SK-N-MC (cell line): ENCODE results near the gene AKIRIN1.

Experiments used
- DNase-seq: peaks from one replicate; pipeline ENCODE4 v3.0.0-alpha.2; 2011; ENCODE audit warnings: low read depth, low spot score
- H3K27ac ChIP-seq: fragments of 200-600 bp; sonication (generic); 2 replicates; pipeline ENCODE4 v1.5.1; 2016; ENCODE audit warnings: mixed run types
- H3K36me3 ChIP-seq: fragments of 200-600 bp; sonication (generic); 2 replicates; pipeline ENCODE4 v1.6.1; 2017; ENCODE audit warnings: antibody characterized with exemption, low read length, mixed read lengths; ENCODE audit not compliant: insufficient read depth
- H3K4me3 ChIP-seq: fragments of 200-600 bp; sonication (generic); 2 replicates; pipeline ENCODE4 v1.5.1; 2016
- H3K9ac ChIP-seq: fragments of 200-600 bp; sonication (generic); 2 replicates; pipeline ENCODE4 v1.8.0; 2017; ENCODE audit warnings: mixed run types, mixed read lengths; ENCODE audit not compliant: insufficient read length
- H3K9me3 ChIP-seq: fragments of 200-600 bp; sonication (generic); 2 replicates; pipeline ENCODE4 v1.6.1; 2017; ENCODE audit warnings: low read depth, mild to moderate bottlenecking, antibody characterized with exemption, low read length, moderate library complexity, mixed read lengths
- EZH2 ChIP-seq: fragments of 200-600 bp; sonication (generic); IDR thresholded peaks from one replicate; pipeline ENCODE4 v1.6.1; 2017; ENCODE audit warnings: antibody characterized with exemption
- FOXP2 ChIP-seq: optimal IDR thresholded peaks from 2 replicates; pipeline ENCODE3; 2011; ENCODE audit warnings: mild to moderate bottlenecking, moderate library complexity; ENCODE audit not compliant: insufficient read depth; ENCODE audit errors: extremely low read length, control extremely low read depth
- POLR2AphosphoS5 ChIP-seq: IDR thresholded peaks from 2 replicates; pipeline ENCODE4 v1.6.1; 2012; ENCODE audit warnings: mild to moderate bottlenecking, low read depth, low read length, borderline replicate concordance

AKIRIN1 gene

GRCh38 chr1:39026051-39026865 is 35.2 kb downstream of the AKIRIN1 start, which contains the start of gene NDUFS5:
Gene NDUFS5 (plus strand): TSS chr1:39026350. CDS start chr1:39028725, 2,375 bp downstream.
- peak; percentile 96 for TF ChIP-seq POLR2AphosphoS5
- TF ChIP-seq EZH2 = no peak
- TF ChIP-seq FOXP2 = no peak
- H3K36me3 ChIP-seq = peaks cover 25% of the 10 kb centered on the region
- H3K27ac ChIP-seq = peak within 1 kb of the TSS; percentile 66; the same call in 1 of the 2 replicates
- DNase-seq = no peak
- peak within 1 kb of the TSS; percentile 85 for H3K9ac ChIP-seq
- peak within 1 kb of the TSS; percentile 97 for H3K4me3 ChIP-seq
- H3K9me3 ChIP-seq = no peaks in the 10 kb centered on the region

- Histone ChIP-seq H3K36me3 (peaks cover 32% of the 10 kb centered on the region), H3K9ac (peak overlapping the region; percentile 85), H3K27ac (no peak overlapping the region), H3K9me3 (no peaks in the 10 kb centered on the region), H3K4me3 (peak overlapping the region; percentile 97)
- DNase-seq = no peak
- TF ChIP-seq POLR2AphosphoS5 = no peak
- no peak for TF ChIP-seq EZH2
- TF ChIP-seq FOXP2 = no peak
Measured at GRCh38 chr1:39026866-39027507, 35.9 kb downstream of the AKIRIN1 start.

GRCh38 chr1:39034114-39034654 is 43.1 kb downstream of the AKIRIN1 start:
- DNase-seq = no peak
- H3K36me3 ChIP-seq = peaks cover 71% of the 10 kb centered on the region
- no peak overlapping the region for H3K9ac ChIP-seq
- H3K9me3 ChIP-seq = no peaks in the 10 kb centered on the region
- no peak overlapping the region for H3K4me3 ChIP-seq
- TF ChIP-seq EZH2 (no peak), FOXP2 (no peak)
- H3K27ac ChIP-seq = no peak overlapping the region

GRCh38 chr1:39036678-39037077 is 45.6 kb downstream of the AKIRIN1 start:
- peaks cover 55% of the 10 kb centered on the region for H3K36me3 ChIP-seq
- no peak overlapping the region for H3K27ac ChIP-seq
- H3K9ac ChIP-seq = no peak overlapping the region
- no peak for DNase-seq
- H3K9me3 ChIP-seq = no peaks in the 10 kb centered on the region
- H3K4me3 ChIP-seq = no peak overlapping the region
- TF ChIP-seq FOXP2 (no peak), POLR2AphosphoS5 (no peak), EZH2 (no peak)

- Histone ChIP-seq H3K9me3 (no peaks in the 10 kb centered on the region), H3K36me3 (peaks cover 7% of the 10 kb centered on the region; the same call in 1 of the 2 replicates), H3K27ac (no peak overlapping the region), H3K9ac (no peak overlapping the region), H3K4me3 (no peak overlapping the region)
- no peak for DNase-seq
- no peak for TF ChIP-seq FOXP2
- no peak for TF ChIP-seq POLR2AphosphoS5
- no peak for TF ChIP-seq EZH2
Measured at GRCh38 chr1:39043513-39043912, 52.4 kb downstream of the AKIRIN1 start.

- peaks cover 5% of the 10 kb centered on the region; the same call in 1 of the 2 replicates for H3K36me3 ChIP-seq
- no peak overlapping the region for H3K27ac ChIP-seq
- no peak overlapping the region for H3K9ac ChIP-seq
- no peak for DNase-seq
- no peaks in the 10 kb centered on the region for H3K9me3 ChIP-seq
- TF ChIP-seq EZH2 = no peak
- no peak for TF ChIP-seq POLR2AphosphoS5
- no peak for TF ChIP-seq FOXP2
- no peak overlapping the region for H3K4me3 ChIP-seq
Measured at GRCh38 chr1:39044762-39045161, 53.7 kb downstream of the AKIRIN1 start.

- peaks cover 5% of the 10 kb centered on the region; the same call in 1 of the 2 replicates for H3K36me3 ChIP-seq
- TF ChIP-seq FOXP2 (no peak), POLR2AphosphoS5 (no peak), EZH2 (no peak)
- H3K9ac ChIP-seq = no peak overlapping the region
- H3K27ac ChIP-seq = no peak overlapping the region
- H3K9me3 ChIP-seq = no peaks in the 10 kb centered on the region
- no peak for DNase-seq
- no peak overlapping the region for H3K4me3 ChIP-seq
Measured at GRCh38 chr1:39045231-39045630, 54.2 kb downstream of the AKIRIN1 start.

- Histone ChIP-seq H3K4me3 (no peak overlapping the region), H3K9ac (no peak overlapping the region), H3K27ac (no peak overlapping the region), H3K9me3 (no peaks in the 10 kb centered on the region), H3K36me3 (no peaks in the 10 kb centered on the region; the same call in 1 of the 2 replicates)
- TF ChIP-seq EZH2 (no peak), FOXP2 (no peak)
- no peak for DNase-seq
Measured at GRCh38 chr1:39046613-39047210, 55.6 kb downstream of the AKIRIN1 start.
